HG02763 (cell line): ENCODE data around the gene SPATA31A5.
"Not testable (repeated sequence)": the region's sequence is repeated elsewhere in the genome, so short reads cannot be mapped to it uniquely, and the experiment has no call there.

ENCODE experiments used
- ATAC-seq: cut with Tn5 transposase; IDR thresholded peaks from one replicate; pipeline ENCODE4 v1.9.1; 2021; ENCODE audit warnings: mild to moderate bottlenecking, moderate library complexity; ENCODE audit not compliant: unreplicated experiment

Gene SPATA31A5

DNA sequence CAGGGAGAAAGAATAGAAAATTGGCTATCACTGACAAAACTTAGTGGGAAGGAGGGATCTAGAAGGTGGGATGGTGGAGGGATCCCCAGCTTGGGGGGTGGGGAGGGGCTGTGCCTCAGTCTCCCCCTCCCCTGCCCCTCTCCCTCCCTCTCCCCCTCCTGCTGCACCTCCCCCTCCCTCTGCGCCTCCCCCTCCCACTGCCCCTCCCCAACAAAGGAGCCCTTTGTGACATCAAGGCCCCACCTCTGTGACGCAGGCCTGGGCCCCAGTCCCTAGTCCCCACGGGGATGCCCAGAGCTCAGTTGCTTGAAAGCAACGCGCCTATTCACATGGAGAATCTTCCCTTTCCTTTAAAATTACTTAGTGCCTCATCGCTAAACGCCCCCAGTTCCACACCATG, at the start of gene SPATA31A5:
Gene SPATA31A5 (plus strand): TSS at position 301 of the 400 bp plus-strand sequence. CDS start 29 bp downstream, at position 330.
- not testable (repeated sequence) for ATAC-seq

DNA sequence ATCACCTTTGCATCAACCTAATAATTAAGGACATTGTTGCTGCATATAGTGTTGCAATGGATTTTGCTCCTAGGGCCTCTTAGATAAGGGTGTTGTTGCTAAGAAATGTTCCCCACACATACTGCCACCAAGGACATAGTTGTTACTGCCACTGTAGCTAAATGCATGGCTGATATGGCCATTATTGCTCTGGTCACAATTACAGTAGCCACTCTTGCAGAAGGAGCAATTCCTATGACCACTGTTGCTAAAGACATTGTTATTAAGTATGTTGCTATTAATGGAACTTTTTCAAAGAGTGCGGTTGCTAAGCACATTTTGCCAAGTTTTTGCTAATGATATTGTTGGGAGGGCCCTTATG, 48.8 kb downstream of the SPATA31A5 start:
- ATAC-seq = not testable (repeated sequence)

DNA sequence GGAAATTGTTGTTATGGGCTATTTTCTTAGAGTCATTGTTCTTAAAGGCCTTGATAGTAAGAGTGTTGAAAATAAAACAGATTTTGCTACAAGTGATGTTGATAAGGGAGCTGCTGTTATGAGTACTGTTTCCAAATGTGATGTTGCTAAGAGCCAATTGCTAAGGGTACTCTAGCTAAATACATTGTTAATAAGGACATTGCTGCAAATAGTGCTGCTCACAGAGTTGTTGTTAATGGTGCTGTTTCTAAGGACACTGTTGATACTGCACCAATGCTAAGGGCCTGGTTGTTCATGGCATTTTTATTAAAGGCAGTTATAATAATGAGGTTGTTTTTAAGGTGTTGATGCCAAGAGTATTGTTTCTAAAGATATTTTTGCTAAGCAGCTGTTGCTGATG, 52.2 kb downstream of the SPATA31A5 start:
- ATAC-seq = not testable (repeated sequence)
